ENCODE data around the gene ROR2.
A peak's percentile ranks its signal among the peaks of the same experiment; 100 is the strongest.

ROR2 gene

GRCh38 chr9:91777292-91777830 lies 172.7 kb downstream of the ROR2 start:
- TF ChIP-seq TAF1 (IDR thresholded peaks at IDR 0.05; ENCODE audit: borderline replicate concordance, insufficient read depth, low read length) (no peak), SIN3A (IDR thresholded peaks at IDR 0.05; ENCODE audit: borderline replicate concordance, insufficient read depth, low read length) (no peak), POLR2AphosphoS5 (IDR thresholded peaks at IDR 0.05; ENCODE audit: low read depth, low read length) (no peak), FOXP2 (optimal IDR thresholded peaks at IDR 0.05; ENCODE audit: borderline replicate concordance, extremely low read depth, extremely low read length, insufficient read depth) (no peak)
- TF ChIP-seq, protein P1, sequence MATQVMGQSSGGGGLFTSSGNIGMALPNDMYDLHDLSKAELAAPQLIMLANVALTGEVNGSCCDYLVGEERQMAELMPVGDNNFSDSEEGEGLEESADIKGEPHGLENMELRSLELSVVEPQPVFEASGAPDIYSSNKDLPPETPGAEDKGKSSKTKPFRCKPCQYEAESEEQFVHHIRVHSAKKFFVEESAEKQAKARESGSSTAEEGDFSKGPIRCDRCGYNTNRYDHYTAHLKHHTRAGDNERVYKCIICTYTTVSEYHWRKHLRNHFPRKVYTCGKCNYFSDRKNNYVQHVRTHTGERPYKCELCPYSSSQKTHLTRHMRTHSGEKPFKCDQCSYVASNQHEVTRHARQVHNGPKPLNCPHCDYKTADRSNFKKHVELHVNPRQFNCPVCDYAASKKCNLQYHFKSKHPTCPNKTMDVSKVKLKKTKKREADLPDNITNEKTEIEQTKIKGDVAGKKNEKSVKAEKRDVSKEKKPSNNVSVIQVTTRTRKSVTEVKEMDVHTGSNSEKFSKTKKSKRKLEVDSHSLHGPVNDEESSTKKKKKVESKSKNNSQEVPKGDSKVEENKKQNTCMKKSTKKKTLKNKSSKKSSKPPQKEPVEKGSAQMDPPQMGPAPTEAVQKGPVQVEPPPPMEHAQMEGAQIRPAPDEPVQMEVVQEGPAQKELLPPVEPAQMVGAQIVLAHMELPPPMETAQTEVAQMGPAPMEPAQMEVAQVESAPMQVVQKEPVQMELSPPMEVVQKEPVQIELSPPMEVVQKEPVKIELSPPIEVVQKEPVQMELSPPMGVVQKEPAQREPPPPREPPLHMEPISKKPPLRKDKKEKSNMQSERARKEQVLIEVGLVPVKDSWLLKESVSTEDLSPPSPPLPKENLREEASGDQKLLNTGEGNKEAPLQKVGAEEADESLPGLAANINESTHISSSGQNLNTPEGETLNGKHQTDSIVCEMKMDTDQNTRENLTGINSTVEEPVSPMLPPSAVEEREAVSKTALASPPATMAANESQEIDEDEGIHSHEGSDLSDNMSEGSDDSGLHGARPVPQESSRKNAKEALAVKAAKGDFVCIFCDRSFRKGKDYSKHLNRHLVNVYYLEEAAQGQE (IDR thresholded peaks at IDR 0.05; ENCODE audit: insufficient read depth in 1 of 2, low read depth in 2 of 2, low read length in 2 of 2) = no peak

GRCh38 chr9:91776409-91777291 lies 173.4 kb downstream of the ROR2 start:
- TF ChIP-seq SIN3A (IDR thresholded peaks at IDR 0.05; ENCODE audit: borderline replicate concordance, insufficient read depth, low read length) (no peak), TAF1 (IDR thresholded peaks at IDR 0.05; ENCODE audit: borderline replicate concordance, insufficient read depth, low read length) (no peak), POLR2AphosphoS5 (IDR thresholded peaks at IDR 0.05; ENCODE audit: low read depth, low read length) (no peak), FOXP2 (optimal IDR thresholded peaks at IDR 0.05; ENCODE audit: borderline replicate concordance, extremely low read depth, extremely low read length, insufficient read depth) (no peak)
- TF ChIP-seq, protein P1 (IDR thresholded peaks at IDR 0.05; ENCODE audit: insufficient read depth in 1 of 2, low read depth in 2 of 2, low read length in 2 of 2) = no peak

GRCh38 chr9:91775708-91776028 lies 174.4 kb downstream of the ROR2 start:
- TF ChIP-seq FOXP2 (optimal IDR thresholded peaks at IDR 0.05; ENCODE audit: borderline replicate concordance, extremely low read depth, extremely low read length, insufficient read depth) (no peak), SIN3A (IDR thresholded peaks at IDR 0.05; ENCODE audit: borderline replicate concordance, insufficient read depth, low read length) (no peak)

DNA sequence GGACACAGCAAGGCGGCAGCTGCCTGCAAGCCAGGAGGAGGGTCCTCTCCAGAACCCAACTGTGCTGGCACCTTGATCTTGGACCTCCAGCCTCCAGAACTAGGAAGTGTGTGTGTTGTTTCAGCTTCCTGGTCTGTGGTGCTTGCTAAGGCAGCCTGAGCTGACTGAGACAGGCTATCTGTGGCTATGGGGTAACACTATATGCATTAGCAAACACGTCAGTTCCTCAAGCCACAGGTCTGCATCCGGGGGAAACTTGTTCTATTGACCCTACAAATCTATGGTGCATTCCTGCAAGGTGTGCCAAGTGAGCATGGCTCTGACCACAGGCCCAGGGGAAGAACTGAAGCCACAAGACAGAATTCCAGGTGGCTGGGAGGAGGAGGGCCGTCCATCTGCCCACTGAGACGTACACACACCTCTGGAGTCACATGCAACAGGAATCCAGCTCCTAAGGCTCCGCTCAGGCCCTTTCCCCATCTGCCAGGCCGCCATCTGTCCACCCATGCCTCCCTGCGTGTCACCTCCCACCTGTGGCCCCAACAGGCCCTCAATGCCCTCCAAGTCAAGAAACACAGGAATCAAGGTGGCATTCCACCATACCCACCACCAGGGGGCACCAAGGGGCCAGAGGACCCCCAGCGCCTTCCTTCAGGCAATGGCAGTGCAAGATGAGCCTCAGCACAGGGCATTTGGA lies 174.9 kb downstream of the ROR2 start:
- TF ChIP-seq SIN3A (IDR thresholded peaks at IDR 0.05; ENCODE audit: borderline replicate concordance, insufficient read depth, low read length) (no peak), FOXP2 (optimal IDR thresholded peaks at IDR 0.05; ENCODE audit: borderline replicate concordance, extremely low read depth, extremely low read length, insufficient read depth) (peak; percentile 22)

DNA sequence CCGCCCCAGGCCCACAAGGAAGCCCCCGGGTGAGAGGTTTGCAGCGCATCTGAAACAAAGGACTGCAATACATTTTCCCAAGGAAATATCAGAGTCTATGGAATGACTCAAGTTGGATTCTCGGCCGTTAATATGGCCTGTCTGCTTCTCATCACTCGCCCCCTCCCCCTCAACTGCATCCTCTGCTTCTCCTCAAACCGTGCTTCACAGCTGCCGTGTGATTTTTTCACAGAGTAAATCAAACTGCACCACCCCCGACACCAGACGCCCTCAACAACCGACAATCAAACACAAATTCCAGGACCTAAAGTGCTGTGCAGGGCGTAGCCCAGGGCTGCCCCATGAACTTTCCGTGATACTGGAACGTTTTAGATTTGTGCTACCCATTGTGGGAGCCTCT lies 176.9 kb downstream of the ROR2 start:
- TF ChIP-seq SIN3A (IDR thresholded peaks at IDR 0.05; ENCODE audit: borderline replicate concordance, insufficient read depth, low read length) (no peak), TAF1 (IDR thresholded peaks at IDR 0.05; ENCODE audit: borderline replicate concordance, insufficient read depth, low read length) (no peak)
- TF ChIP-seq, protein P1 (IDR thresholded peaks at IDR 0.05; ENCODE audit: insufficient read depth in 1 of 2, low read depth in 2 of 2, low read length in 2 of 2) = no peak

GRCh38 chr9:91771864-91772263 lies 178.2 kb downstream of the ROR2 start:
- TF ChIP-seq POLR2AphosphoS5 (IDR thresholded peaks at IDR 0.05; ENCODE audit: low read depth, low read length) (no peak), SIN3A (IDR thresholded peaks at IDR 0.05; ENCODE audit: borderline replicate concordance, insufficient read depth, low read length) (no peak), FOXP2 (optimal IDR thresholded peaks at IDR 0.05; ENCODE audit: borderline replicate concordance, extremely low read depth, extremely low read length, insufficient read depth) (no peak), TAF1 (IDR thresholded peaks at IDR 0.05; ENCODE audit: borderline replicate concordance, insufficient read depth, low read length) (no peak)
- TF ChIP-seq, protein P1 (IDR thresholded peaks at IDR 0.05; ENCODE audit: insufficient read depth in 1 of 2, low read depth in 2 of 2, low read length in 2 of 2) = no peak
